HCT116 (cell line): Measurements from ENCODE around the gene CBR1.

Experiments
- CBX3 ChIP-seq: IDR thresholded peaks from 2 replicates; pipeline ENCODE4 v1.6.1; 2012; ENCODE audit warnings: low read depth
- CTCF ChIP-seq, 3 experiments: fragments of 200-600 bp in 1 of 3; sonication (generic) in 1 of 3; IDR thresholded peaks in 2 of 3; conservative IDR thresholded peaks in 1 of 3; 2 replicates each; pipeline ENCODE4 v1.5.1; 2012 to 2017; ENCODE audit warnings: low read depth in 2 of 3, low read length in 2 of 3, antibody characterized with exemption in 1 of 3, borderline replicate concordance in 1 of 3, control low read depth in 1 of 3, mild to moderate bottlenecking in 1 of 3, mixed read lengths in 1 of 3, mixed run types in 1 of 3, moderate library complexity in 1 of 3; ENCODE audit not compliant: insufficient read depth in 1 of 3
- FOSL1 ChIP-seq: IDR thresholded peaks from 2 replicates; pipeline ENCODE4 v1.6.1; 2012; ENCODE audit warnings: low read depth
- MAX ChIP-seq: IDR thresholded peaks from 2 replicates; pipeline ENCODE4 v1.6.1; 2012
- POLR2A ChIP-seq: IDR thresholded peaks from 2 replicates; pipeline ENCODE4 v1.7.0; 2011; ENCODE audit warnings: borderline replicate concordance; ENCODE audit not compliant: insufficient read depth, insufficient read length; ENCODE audit errors: extremely low read depth
- REST ChIP-seq: IDR thresholded peaks from 2 replicates; pipeline ENCODE4 v1.6.1; 2012; ENCODE audit warnings: low read depth
- ZBTB33 ChIP-seq: IDR thresholded peaks from 2 replicates; pipeline ENCODE4 v1.6.1; 2011; ENCODE audit warnings: mild to moderate bottlenecking, low read length, moderate library complexity; ENCODE audit not compliant: insufficient replicate concordance; ENCODE audit errors: extremely low read depth

GRCh38 chr21:36034211-36034913 lies 35.5 kb upstream of the CBR1 start:
- TF ChIP-seq CTCF (IDR thresholded peaks at IDR 0.05 in 2 of 3, conservative IDR thresholded peaks at IDR 0.05 in 1 of 3; ENCODE audit: borderline replicate concordance in 1 of 3, insufficient read depth in 1 of 3, low read depth in 2 of 3, low read length in 2 of 3) (no peak), CBX3 (no peak), MAX (no peak), REST (no peak), POLR2A (no peak), ZBTB33 (no peak), FOSL1 (no peak)
